Neutrophil (primary cell): ENCODE measurements around the gene IL17A.

Experiments
- H3K27ac ChIP-seq: fragments of 200-600 bp; sonication (generic); 2 replicates; pipeline ENCODE4 v1.5.1; 2016; ENCODE audit warnings: mild to moderate bottlenecking, moderate library complexity
- H3K27me3 ChIP-seq: fragments of 200-600 bp; sonication (generic); 2 replicates; pipeline ENCODE4 v1.6.0; 2016; ENCODE audit warnings: mild to moderate bottlenecking
- H3K36me3 ChIP-seq: fragments of 200-600 bp; sonication (generic); 2 replicates; pipeline ENCODE4 v1.5.1; 2017
- H3K4me1 ChIP-seq, 2 experiments: fragments of 200-600 bp in 1 of 2; sonication (generic) in 1 of 2; 1 replicate in 1 of 2; 2 replicates in 1 of 2; pipeline versions ENCODE4 v1.5.1 to v1.6.1; 2013 to 2016; ENCODE audit warnings: low read depth in 1 of 2, low read length in 1 of 2, mild to moderate bottlenecking in 1 of 2, moderate library complexity in 1 of 2; ENCODE audit not compliant: control insufficient read depth in 1 of 2, insufficient read depth in 1 of 2
- H3K4me3 ChIP-seq, 2 experiments: fragments of 200-600 bp in 1 of 2; sonication (generic) in 1 of 2; 1 replicate in 1 of 2; 2 replicates in 1 of 2; pipeline ENCODE4 v1.5.1; 2013 to 2016; ENCODE audit warnings: low read depth in 1 of 2, low read length in 1 of 2, mild to moderate bottlenecking in 1 of 2, moderate library complexity in 1 of 2
- H3K9me3 ChIP-seq: fragments of 200-600 bp; sonication (generic); 2 replicates; pipeline ENCODE4 v1.5.1; 2016
- TF ChIP-seq, protein P1 (sequence below): fragments of 200-600 bp; sonication (generic); IDR thresholded peaks from 2 replicates; pipeline ENCODE4 v1.5.1; 2016; ENCODE audit warnings: antibody characterized with exemption

IL17A gene

DNA sequence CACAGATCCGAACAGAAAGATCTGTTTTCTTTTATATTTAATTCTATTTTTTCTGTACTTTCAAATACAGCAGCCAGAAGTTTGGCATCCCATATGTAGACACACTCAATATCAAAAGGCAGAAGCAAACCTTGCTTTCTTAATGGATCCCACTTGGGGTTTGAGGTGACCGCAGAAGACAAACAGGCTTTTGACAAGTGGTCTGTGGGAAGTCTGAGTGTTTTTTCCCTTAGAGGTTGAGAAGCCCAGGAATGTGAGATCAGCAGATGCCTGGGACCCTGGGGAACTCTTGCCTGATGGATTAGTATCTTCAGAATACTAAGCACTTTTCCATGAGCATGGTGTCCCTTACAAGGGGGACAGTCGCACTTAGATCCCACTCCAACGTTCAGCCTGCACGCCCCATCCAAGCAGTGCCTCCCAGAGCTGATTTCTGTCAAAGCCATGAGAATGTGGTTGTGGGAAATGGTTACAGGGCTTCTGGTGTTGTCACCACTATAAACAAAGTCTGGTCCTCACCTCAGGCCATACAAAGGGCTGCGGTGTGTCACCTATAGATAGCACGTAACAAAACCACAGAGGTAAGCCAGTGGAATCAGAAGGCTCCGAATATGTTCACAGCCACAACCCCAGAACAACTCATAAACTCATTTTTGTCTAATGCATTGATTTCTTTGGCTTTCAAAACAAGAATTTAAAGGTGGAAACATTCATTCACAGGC lies 45.4 kb downstream of the IL17A start:
- Histone ChIP-seq H3K36me3 (no peaks in the 10 kb centered on the region), H3K27ac (no peak overlapping the region), H3K9me3 (no peaks in the 10 kb centered on the region), H3K4me1 (no peaks in the 10 kb centered on the region), H3K27me3 (no peaks in the 10 kb centered on the region), H3K4me3 (no peak overlapping the region)
- TF ChIP-seq, protein P1, sequence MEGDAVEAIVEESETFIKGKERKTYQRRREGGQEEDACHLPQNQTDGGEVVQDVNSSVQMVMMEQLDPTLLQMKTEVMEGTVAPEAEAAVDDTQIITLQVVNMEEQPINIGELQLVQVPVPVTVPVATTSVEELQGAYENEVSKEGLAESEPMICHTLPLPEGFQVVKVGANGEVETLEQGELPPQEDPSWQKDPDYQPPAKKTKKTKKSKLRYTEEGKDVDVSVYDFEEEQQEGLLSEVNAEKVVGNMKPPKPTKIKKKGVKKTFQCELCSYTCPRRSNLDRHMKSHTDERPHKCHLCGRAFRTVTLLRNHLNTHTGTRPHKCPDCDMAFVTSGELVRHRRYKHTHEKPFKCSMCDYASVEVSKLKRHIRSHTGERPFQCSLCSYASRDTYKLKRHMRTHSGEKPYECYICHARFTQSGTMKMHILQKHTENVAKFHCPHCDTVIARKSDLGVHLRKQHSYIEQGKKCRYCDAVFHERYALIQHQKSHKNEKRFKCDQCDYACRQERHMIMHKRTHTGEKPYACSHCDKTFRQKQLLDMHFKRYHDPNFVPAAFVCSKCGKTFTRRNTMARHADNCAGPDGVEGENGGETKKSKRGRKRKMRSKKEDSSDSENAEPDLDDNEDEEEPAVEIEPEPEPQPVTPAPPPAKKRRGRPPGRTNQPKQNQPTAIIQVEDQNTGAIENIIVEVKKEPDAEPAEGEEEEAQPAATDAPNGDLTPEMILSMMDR: no peak

- Histone ChIP-seq H3K4me3 (no peak overlapping the region), H3K9me3 (no peaks in the 10 kb centered on the region), H3K4me1 (no peaks in the 10 kb centered on the region), H3K27ac (no peak overlapping the region), H3K27me3 (no peaks in the 10 kb centered on the region), H3K36me3 (no peaks in the 10 kb centered on the region)
- TF ChIP-seq, protein P1: no peak
These were observed 46.8 kb downstream of the IL17A start for GRCh38 chr6:52233005-52233404.

GRCh38 chr6:52233975-52234823 lies 48.0 kb downstream of the IL17A start:
- Histone ChIP-seq H3K27me3 (no peaks in the 10 kb centered on the region), H3K4me3 (no peak overlapping the region), H3K4me1 (no peaks in the 10 kb centered on the region), H3K36me3 (no peaks in the 10 kb centered on the region), H3K27ac (no peak overlapping the region), H3K9me3 (no peaks in the 10 kb centered on the region)
- TF ChIP-seq, protein P1: no peak
